Fibroblast of skin of left quadriceps (primary cell): ENCODE results near the gene KMT2E.

Source experiments
- DNase-seq, 2 experiments: peaks; one replicate each; pipeline ENCODE4 v3.0.0-alpha.2; 2013; ENCODE audit warnings: low read depth in 2 of 2

The KMT2E gene

DNA sequence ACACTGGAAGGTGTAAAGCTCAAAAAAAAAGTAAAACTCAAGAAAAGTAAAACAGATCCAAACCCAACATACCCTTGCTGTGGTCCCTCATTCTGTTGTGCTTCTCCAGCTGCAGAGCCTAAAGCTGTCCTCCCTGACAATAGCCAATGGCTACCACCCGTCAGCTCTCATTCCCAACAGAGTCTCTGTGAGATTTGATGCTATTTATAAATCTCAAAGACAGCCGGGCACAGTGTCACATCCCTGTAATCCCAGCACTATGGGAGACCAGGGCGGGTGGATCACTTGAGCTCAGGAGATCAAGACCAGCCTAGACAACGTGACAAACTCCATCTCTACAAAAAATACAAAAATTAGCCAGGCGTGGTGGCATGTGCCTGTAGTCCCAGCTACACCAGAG, 116.0 kb downstream of the KMT2E start:
- no peak for DNase-seq

DNA sequence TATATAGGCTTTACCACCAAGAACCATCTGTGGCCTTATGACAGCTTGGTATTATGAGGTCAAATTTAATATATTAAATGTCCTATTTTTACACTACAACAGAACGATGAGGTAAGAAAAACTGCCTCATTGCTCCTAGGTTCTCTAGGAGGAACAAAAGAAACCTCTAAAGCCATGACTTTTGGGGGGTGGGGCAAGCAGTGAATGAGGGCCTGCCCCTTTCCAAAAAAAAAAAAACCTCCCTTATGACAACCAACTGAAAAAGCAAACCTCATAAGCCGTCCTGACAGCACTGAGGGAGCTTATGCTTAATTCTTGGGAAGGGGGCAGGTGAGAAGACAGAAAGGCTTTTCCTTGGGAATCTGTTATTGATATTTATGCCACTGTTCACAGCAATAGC, 116.6 kb downstream of the KMT2E start:
- DNase-seq: no peak

DNA sequence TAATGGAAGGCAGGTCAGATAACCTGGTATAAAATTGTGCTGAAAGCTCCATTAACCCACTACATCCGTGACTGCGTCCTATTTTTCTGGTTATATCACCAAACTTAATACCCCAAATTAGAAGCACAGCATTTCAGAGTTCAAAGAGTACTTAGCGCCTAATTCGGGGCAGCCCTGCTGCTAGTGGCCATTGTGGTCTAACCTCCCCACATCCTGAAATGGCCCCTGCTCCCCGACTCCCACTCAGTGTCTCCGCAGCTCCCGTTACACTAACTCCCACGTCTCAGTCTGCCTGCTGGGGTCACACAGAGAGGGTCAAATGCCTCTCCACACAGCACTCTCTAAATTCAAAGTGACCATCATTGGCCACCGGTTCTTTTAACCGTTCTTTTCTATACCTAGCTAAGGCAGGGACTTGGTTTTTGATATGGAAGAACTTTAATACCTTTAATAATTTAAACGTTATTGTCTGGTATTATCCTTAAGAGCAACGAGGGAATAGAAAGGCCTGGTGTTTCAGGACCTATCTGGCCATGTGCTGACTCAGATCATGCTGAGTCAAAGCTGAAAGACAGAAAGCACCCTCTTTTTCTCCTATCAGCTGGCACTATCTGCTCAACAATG, 117.1 kb downstream of the KMT2E start:
- no peak for DNase-seq

DNA sequence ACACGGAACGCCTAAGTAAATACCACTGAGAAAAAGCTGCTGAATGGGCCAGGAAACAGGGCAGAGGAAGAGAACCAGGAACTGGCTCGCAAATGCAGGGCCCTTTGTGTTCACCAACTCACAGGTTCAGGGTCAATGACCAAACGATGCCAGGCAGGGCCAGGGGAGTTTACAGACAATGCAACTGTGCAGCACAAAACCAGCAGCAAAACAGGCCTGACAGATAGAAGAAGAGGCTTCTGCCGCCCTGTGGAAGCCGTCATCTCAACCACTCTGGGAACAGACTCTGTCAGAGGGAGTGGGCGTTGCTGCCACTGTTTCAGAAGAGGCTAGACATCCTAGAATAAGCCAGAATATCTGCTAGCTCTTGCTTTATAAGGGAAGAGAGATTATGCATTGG, 117.9 kb downstream of the KMT2E start:
- no peak for DNase-seq

DNA sequence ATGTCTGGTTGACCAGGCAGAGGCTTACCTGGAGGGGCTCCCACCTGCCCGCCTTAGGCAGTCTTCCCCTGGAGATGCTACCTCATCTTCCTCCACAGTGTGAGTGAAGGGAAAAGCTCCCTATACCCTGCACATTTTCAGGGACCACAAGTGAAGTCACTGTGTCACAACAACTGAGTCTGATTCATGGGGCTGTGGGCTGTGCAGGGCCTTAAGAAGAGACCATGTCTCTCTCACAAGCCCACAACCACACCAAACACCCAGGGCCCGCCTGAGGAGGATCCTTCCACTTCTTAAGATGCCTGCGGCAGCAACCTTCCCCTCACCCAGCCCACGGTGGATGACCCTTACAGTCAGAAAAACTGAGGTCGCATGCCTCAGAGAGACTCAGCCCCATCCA, 118.3 kb downstream of the KMT2E start:
- DNase-seq: no peak

DNA sequence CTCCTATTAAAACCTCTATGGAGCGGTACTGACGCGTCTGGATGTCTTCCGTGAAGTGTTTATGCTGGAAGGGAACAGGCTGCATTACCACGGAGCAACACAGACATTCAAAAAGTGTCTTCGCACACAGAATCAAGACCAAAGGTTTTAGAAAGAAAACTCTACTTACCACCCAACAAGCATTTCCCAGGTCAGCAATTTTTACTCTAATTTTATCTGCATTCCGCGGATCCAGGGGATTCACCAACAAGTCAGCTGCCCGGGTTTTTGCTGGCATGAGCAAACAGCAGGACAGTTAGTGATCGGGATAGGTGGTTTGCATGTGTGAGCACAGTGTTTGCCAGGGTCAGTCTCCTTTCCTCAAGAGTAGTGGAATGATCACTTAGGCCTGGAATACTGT, 118.8 kb downstream of the KMT2E start:
- no peak for DNase-seq

DNA sequence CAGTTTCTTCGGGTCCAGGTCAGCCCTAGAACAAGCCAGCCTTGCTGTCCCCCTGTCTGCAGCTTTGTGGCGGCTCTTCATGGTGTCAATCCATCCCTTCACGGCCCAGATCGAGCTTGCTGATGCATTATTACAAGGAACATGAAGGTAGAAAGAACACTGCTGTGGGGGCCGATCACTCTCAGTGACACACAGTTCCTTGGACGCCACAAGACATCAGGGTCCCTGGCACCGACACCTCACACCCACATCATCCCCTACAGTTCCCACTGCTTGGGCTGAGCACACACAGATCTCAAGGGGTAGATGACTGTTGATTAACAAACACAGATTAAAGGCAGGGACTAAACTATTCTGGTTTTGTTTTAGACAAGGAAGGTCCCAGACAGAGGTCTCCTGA, 119.4 kb downstream of the KMT2E start:
- no peak for DNase-seq

DNA sequence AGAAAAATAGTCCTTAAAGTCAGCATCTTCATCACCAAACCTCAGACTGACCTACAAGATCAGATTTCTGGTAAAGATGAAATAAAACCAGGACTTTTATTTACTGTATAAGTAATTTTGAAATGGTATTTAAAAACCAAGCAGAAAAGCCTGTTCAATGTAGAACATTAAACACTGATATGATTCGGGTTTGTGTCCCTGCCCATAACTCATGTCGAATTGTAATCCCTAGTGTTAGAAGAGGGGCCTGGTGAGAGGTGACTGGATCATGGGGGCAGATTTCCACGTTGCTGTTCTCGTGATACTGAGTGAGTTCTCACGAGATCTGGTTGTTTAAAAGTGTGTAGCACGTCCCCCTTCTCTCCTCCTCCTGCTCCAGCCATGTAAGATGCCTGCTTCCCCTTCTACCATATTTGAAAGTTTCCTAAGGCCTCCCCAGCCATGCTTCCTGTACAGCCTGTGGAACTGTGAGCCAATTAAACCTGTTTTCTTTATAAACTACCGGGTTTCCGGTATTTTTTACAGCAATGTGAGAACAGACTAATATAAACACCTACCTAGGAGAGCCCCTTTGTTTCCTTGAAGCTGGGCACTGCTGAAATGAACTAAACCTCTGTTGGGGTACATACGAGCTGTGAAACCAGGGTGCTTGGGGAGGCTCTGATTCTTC, 120.1 kb downstream of the KMT2E start:
- DNase-seq: no peak

DNA sequence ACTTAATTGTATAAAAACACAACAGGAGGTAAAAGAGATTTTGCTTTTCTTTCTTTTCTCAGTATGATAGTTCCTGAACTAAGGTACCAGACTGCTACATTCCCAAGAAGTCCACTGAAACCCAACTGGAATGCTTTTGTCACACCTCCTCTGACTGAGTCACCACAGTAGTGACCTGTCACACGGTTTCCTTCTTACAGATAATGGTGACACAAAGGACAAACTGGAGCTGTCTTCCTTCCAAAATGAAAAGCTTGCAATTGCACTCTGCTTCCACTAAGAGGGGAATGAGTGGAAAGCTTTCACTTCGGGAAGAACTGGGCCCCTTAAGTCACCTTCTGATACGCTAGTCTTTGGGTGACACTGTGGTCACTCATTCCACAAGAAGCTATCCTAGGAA, 122.2 kb downstream of the KMT2E start:
- DNase-seq: no peak

DNA sequence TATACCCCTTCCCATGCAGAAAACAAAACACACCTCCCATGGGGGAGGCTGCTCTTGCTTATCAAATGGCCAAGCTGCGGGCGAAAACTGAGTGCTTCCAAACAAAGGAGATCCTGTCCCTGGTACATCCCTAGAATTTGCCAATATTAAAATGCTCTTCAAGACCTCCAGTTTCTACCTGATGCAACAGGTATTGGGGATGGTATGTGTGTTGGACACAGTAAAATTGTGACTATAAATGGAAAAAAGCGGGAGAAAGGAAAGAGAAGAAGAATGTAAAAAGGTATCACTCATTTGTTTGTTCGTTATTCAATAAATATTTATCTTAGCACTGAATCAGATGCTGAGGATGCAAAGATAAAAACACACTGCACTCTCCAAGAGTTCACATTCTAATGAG, 123.9 kb downstream of the KMT2E start:
- no peak for DNase-seq

DNA sequence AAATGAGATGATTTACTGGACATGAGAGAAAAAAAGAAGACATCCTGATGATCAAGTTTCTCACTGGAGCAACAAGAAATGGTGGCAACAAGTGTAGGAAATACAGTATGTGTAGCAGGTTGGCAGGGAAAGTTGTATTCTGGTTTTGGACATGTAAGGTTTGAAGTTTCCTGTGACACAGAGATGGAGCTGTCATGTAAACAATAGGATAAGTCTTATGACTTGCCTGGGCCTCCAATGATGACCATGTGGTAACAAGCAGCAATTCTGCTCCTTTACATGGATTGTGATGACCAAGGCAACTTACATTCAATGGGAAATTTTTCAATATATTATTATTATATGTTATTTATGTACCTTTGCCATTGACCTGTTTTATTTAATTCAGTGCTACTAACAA, 125.4 kb downstream of the KMT2E start:
- no peak for DNase-seq

DNA sequence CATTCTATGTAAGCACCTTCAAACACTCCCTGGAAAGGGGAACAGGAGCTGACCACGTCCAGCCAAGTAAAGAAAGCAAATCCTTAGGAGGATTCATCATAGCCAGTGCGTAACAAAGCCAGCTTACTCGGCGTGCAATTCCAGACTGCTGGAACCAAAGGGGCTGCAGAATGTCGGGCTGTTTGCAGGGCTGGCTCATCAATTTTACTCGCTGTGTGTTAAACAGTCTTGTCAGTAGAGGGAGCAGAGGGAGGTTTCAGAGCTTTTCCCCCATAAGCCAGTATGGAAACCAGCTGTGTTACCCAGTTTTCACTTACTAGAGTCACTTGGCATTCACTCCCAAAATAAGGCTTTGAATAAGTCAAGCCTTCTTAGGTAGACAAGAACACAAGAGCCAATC, 127.1 kb downstream of the KMT2E start:
- peak; percentile 21 to 28 for DNase-seq

DNA sequence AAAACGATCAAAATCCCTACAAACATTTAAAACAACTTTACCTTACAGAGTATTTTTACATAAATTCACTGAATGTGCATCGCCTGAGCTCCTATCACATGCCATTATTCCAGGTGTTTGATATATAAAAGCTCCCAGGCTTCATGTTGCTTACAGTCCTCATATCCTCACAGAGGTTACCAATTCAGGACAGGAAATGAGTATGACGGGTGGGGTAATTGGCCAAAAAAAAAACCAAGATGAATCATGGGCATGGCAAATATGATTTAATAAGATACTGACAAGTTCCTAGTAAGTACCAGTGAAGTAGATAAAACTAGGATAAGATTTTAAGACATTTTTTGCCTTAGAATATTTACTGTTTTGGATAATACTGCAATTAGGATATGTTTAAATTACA, 135.8 kb downstream of the KMT2E start:
- DNase-seq: peak in 1 of 2 experiments; percentile 3

DNA sequence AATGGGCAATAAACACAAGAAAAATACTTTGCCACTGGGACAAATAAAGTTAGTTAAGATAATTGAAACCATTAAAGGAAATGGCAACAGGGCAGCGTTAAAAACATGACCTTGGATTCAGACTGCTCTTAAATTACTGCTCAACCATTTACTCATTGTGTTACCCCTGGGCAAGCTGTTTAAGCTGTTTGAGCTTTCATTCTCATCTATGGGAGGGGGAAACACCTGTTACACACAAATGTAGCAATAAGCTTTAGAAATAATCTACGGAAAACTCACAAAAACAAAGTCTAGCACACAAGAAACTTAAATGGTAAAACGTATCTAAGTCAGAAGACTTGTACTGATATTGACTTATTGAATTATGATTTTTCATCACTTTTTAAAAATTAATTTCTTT, 137.1 kb downstream of the KMT2E start:
- DNase-seq: no peak

DNA sequence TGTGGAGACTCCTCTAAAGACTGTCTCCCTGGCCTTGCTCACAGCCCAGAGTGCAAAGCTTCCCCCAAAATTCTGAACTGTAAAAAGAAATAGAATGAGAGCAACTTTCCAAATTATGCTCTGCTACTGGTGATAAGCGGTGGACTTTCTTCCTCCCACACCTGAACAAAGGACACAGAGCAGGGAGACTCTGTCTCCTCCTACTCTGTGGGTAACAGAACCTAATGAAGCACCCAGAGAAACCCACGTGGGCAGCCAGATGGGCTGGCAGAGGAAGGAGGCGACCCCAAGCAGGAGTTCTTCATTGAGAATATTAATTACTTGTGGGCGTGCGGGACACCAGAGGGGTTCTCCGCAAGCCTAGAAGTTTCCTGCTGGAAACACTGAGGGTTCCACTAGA, 139.5 kb downstream of the KMT2E start:
- no peak for DNase-seq

DNA sequence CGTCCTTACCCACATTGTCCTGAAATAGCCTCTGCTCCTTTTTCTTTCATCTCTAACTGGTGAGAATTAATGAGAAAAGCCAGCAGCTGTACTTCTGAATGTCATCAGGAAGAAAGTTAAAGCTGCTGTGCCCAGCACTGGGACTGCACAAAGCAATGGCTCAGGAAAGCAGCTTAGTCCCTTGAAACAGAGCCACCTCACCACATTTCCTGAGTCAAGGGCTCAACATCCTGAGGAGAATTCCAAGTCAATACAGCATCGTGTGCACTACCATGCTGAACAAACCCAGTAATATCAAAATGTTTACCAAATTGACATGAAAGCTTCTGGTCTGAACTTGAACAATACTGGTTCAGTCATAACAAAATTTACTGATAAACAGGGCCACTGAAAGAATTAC, 140.1 kb downstream of the KMT2E start:
- DNase-seq: no peak

DNA sequence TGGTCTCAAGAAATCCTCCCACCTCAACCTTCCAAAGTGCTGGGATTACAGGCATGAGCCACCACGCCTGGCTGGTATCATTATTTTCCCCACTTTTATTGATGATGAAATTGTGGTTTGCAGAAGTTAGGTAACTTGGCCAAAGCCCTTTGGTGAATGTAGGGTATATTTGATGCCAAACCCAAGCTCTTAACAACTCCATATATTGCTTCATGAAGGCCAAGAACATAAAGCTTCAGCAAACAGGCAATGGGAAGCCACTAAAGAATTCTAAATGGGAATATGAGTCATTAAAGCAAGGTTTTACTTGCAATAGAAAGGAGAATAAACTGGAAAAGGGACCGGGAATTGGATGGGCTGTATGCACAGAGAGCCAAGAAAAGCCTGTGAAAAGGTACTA, 142.7 kb downstream of the KMT2E start:
- peak; percentile 11 to 18 for DNase-seq

DNA sequence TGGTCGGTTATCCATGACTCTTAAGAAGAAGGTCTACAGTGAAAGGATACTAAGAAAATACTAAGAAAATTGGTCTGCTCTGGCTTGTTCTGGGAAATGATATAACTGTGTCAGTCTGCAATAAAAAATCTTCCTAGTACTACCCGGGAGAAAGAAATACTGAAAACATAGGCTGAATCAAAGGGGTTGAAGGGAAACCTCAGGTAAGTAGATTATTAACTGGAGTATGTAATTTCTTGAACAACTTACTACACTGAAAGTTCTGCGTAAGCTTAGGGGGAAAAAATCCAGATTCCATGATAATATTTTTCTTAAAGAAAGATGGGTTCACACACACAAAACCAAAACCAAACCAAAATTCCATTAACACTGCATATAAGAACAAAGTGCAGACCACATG, 143.3 kb downstream of the KMT2E start:
- DNase-seq: no peak

DNA sequence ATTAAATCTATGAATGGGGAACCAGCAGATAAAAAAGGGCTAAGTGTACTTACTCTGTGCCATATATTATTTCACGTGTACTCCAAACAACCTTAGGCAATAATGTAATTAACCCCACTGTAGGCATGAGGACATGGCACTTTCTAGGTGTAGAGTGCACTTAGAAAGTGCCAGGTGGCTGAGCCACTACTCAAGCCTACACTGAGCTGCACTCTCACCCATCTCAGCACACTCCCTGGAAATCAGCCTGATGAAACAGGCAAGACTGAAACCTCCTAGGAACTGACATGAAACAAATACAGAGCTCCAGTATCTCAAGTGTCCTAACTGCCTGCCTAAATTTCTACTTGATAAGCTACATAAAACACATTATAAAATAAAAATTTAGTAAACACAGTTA, 147.4 kb downstream of the KMT2E start:
- no peak for DNase-seq
